Stimulated activated effector memory CD8-positive, alpha-beta T cell treated with anti-CD3 and anti-CD28 coated beads, Interleukin-12 subunit alpha, Interleukin-12 subunit beta, amount 100 ng/mL, for 72 hours (primary cell): Measurements from ENCODE around the gene EFCAB7.

ENCODE experiments used
- ATAC-seq: fragments of 150-1000 bp; cut with Tn5 transposase; 2 replicates; pipeline ENCODE4 v1.10.0; 2021
- DNase-seq, 2 donors: peaks; one replicate each; pipeline ENCODE4 v3.0.0; 2021 to 2022; ENCODE audit warnings: low spot score in 2 of 2
- H3K27ac Mint-ChIP-seq: one replicate; pipeline ENCODE4 v1.8.0; 2022; ENCODE audit warnings: mild to moderate bottlenecking, mixed read lengths
- H3K36me3 Mint-ChIP-seq: one replicate; pipeline ENCODE4 v1.8.0; 2022; ENCODE audit warnings: mild to moderate bottlenecking, mixed read lengths
- H3K4me1 Mint-ChIP-seq: one replicate; pipeline ENCODE4 v1.8.0; 2022; ENCODE audit warnings: mixed read lengths
- H3K4me3 Mint-ChIP-seq: one replicate; pipeline ENCODE4 v1.8.0; 2022; ENCODE audit warnings: mild to moderate bottlenecking, mixed read lengths
- H3K9me3 Mint-ChIP-seq: one replicate; pipeline ENCODE4 v1.8.0; 2022; ENCODE audit warnings: mixed read lengths

Gene EFCAB7

GRCh38 chr1:63522891-63523728 lies at the start of gene EFCAB7, which contains the start of gene ITGB3BP:
TSS of gene EFCAB7 (plus strand) at chr1:63523525. CDS start at chr1:63525573, 2,048 bp downstream.
TSS of gene ITGB3BP (minus strand) at chr1:63523225. CDS start at chr1:63523133, 92 bp downstream.
- Mint-ChIP-seq H3K27ac (peak within 1 kb of the TSS; percentile 95), H3K9me3 (no peaks in the 10 kb centered on the region)
- ATAC-seq: peak; percentile 93

GRCh38 chr1:63475761-63476160 lies 47.6 kb upstream of the EFCAB7 start:
- no peak for DNase-seq
- no peaks in the 10 kb centered on the region for H3K9me3 Mint-ChIP-seq
- ATAC-seq: no peak
- no peaks in the 10 kb centered on the region for H3K4me1 Mint-ChIP-seq
- H3K4me3 Mint-ChIP-seq: no peak overlapping the region
- peaks cover 23% of the 10 kb centered on the region for H3K36me3 Mint-ChIP-seq
- H3K27ac Mint-ChIP-seq: no peak overlapping the region

More at GRCh38 chr1:63522891-63523728, at the start of gene EFCAB7, which contains the start of gene ITGB3BP:
- Mint-ChIP-seq H3K4me3 (peak within 1 kb of the TSS; percentile 82), H3K4me1 (peaks cover 17% of the 10 kb centered on the region), H3K36me3 (peaks cover 27% of the 10 kb centered on the region)
- peak; percentile 75 to 91 for DNase-seq

- Mint-ChIP-seq H3K9me3 (no peaks in the 10 kb centered on the region), H3K27ac (no peak overlapping the region), H3K36me3 (peaks cover 23% of the 10 kb centered on the region)
These were observed 43.3 kb upstream of the EFCAB7 start for GRCh38 chr1:63480057-63480456.

GRCh38 chr1:63486629-63487028 lies 36.7 kb upstream of the EFCAB7 start:
- Mint-ChIP-seq H3K27ac (no peak overlapping the region), H3K4me1 (no peaks in the 10 kb centered on the region), H3K36me3 (no peaks in the 10 kb centered on the region), H3K4me3 (no peak overlapping the region), H3K9me3 (no peaks in the 10 kb centered on the region)
- DNase-seq (no peak), ATAC-seq (no peak)

More at GRCh38 chr1:63480057-63480456, 43.3 kb upstream of the EFCAB7 start:
- Mint-ChIP-seq H3K4me3 (no peak overlapping the region), H3K4me1 (no peaks in the 10 kb centered on the region)
- ATAC-seq (no peak), DNase-seq (no peak)

GRCh38 chr1:63487336-63488065 lies 35.8 kb upstream of the EFCAB7 start:
- no peaks in the 10 kb centered on the region for H3K4me1 Mint-ChIP-seq
- H3K9me3 Mint-ChIP-seq: no peaks in the 10 kb centered on the region
- H3K4me3 Mint-ChIP-seq: no peak overlapping the region
- H3K27ac Mint-ChIP-seq: no peak overlapping the region
- DNase-seq: no peak
- H3K36me3 Mint-ChIP-seq: no peaks in the 10 kb centered on the region
- ATAC-seq: no peak

- no peak overlapping the region for H3K4me3 Mint-ChIP-seq
- H3K36me3 Mint-ChIP-seq: no peaks in the 10 kb centered on the region
- no peak for ATAC-seq
- no peak overlapping the region for H3K27ac Mint-ChIP-seq
- DNase-seq: no peak
- H3K9me3 Mint-ChIP-seq: no peaks in the 10 kb centered on the region
- peaks cover 5% of the 10 kb centered on the region for H3K4me1 Mint-ChIP-seq
These were observed 25.7 kb upstream of the EFCAB7 start for GRCh38 chr1:63497577-63497976.

GRCh38 chr1:63498106-63498505 lies 25.2 kb upstream of the EFCAB7 start:
- no peak for DNase-seq
- H3K9me3 Mint-ChIP-seq: no peaks in the 10 kb centered on the region
- no peak for ATAC-seq
- H3K36me3 Mint-ChIP-seq: no peaks in the 10 kb centered on the region
- H3K4me3 Mint-ChIP-seq: no peak overlapping the region
- peaks cover 5% of the 10 kb centered on the region for H3K4me1 Mint-ChIP-seq
- H3K27ac Mint-ChIP-seq: no peak overlapping the region

- peaks cover 3% of the 10 kb centered on the region for H3K9me3 Mint-ChIP-seq
- no peak for ATAC-seq
- H3K27ac Mint-ChIP-seq: no peak overlapping the region
- peaks cover 5% of the 10 kb centered on the region for H3K4me1 Mint-ChIP-seq
- no peaks in the 10 kb centered on the region for H3K36me3 Mint-ChIP-seq
- no peak for DNase-seq
- H3K4me3 Mint-ChIP-seq: no peak overlapping the region
These were observed 22.1 kb upstream of the EFCAB7 start for GRCh38 chr1:63501256-63501655.

- no peak overlapping the region for H3K4me3 Mint-ChIP-seq
- peaks cover 29% of the 10 kb centered on the region for H3K36me3 Mint-ChIP-seq
- no peaks in the 10 kb centered on the region for H3K4me1 Mint-ChIP-seq
- ATAC-seq: no peak
- no peak overlapping the region for H3K27ac Mint-ChIP-seq
- H3K9me3 Mint-ChIP-seq: peaks cover 3% of the 10 kb centered on the region
- no peak for DNase-seq
These were observed 16.5 kb upstream of the EFCAB7 start for GRCh38 chr1:63506782-63507181.

GRCh38 chr1:63509718-63510117 lies 13.6 kb upstream of the EFCAB7 start:
- no peak for DNase-seq
- Mint-ChIP-seq H3K9me3 (peaks cover 3% of the 10 kb centered on the region), H3K4me1 (no peaks in the 10 kb centered on the region), H3K4me3 (no peak overlapping the region), H3K27ac (no peak overlapping the region), H3K36me3 (peaks cover 29% of the 10 kb centered on the region)
- no peak for ATAC-seq

GRCh38 chr1:63512584-63512983 lies 10.7 kb upstream of the EFCAB7 start:
- H3K9me3 Mint-ChIP-seq: no peaks in the 10 kb centered on the region
- H3K36me3 Mint-ChIP-seq: peaks cover 20% of the 10 kb centered on the region
- H3K4me1 Mint-ChIP-seq: no peaks in the 10 kb centered on the region
- no peak overlapping the region for H3K4me3 Mint-ChIP-seq
- no peak overlapping the region for H3K27ac Mint-ChIP-seq
- DNase-seq: no peak
- no peak for ATAC-seq

- Mint-ChIP-seq H3K27ac (no peak overlapping the region), H3K4me1 (peaks cover 1% of the 10 kb centered on the region), H3K9me3 (no peaks in the 10 kb centered on the region), H3K36me3 (no peaks in the 10 kb centered on the region), H3K4me3 (no peak overlapping the region)
- ATAC-seq (no peak), DNase-seq (no peak)
These were observed 6.7 kb upstream of the EFCAB7 start for GRCh38 chr1:63516629-63517028.

- H3K4me3 Mint-ChIP-seq: peak overlapping the region; percentile 82
- H3K4me1 Mint-ChIP-seq: peaks cover 17% of the 10 kb centered on the region
- H3K27ac Mint-ChIP-seq: peak overlapping the region; percentile 95
- DNase-seq: no peak
- no peaks in the 10 kb centered on the region for H3K9me3 Mint-ChIP-seq
- ATAC-seq: peak; percentile 50
- peaks cover 31% of the 10 kb centered on the region for H3K36me3 Mint-ChIP-seq
These were observed 413 bp downstream of the EFCAB7 start for GRCh38 chr1:63523738-63524137.

- DNase-seq (no peak), ATAC-seq (no peak)
- H3K27ac Mint-ChIP-seq: peak overlapping the region; percentile 95
- H3K4me1 Mint-ChIP-seq: peaks cover 17% of the 10 kb centered on the region
- H3K36me3 Mint-ChIP-seq: peaks cover 31% of the 10 kb centered on the region
- H3K4me3 Mint-ChIP-seq: peak overlapping the region; percentile 82
- no peaks in the 10 kb centered on the region for H3K9me3 Mint-ChIP-seq
These were observed 876 bp downstream of the EFCAB7 start for GRCh38 chr1:63524201-63524600.

GRCh38 chr1:63532727-63533126 lies 9.4 kb downstream of the EFCAB7 start:
- Mint-ChIP-seq H3K27ac (no peak overlapping the region), H3K4me3 (no peak overlapping the region), H3K4me1 (no peaks in the 10 kb centered on the region), H3K9me3 (no peaks in the 10 kb centered on the region), H3K36me3 (peaks cover 31% of the 10 kb centered on the region)
- DNase-seq (no peak), ATAC-seq (no peak)

- no peaks in the 10 kb centered on the region for H3K4me1 Mint-ChIP-seq
- no peaks in the 10 kb centered on the region for H3K9me3 Mint-ChIP-seq
- ATAC-seq: no peak
- H3K4me3 Mint-ChIP-seq: no peak overlapping the region
- no peak for DNase-seq
- H3K27ac Mint-ChIP-seq: no peak overlapping the region
- peaks cover 25% of the 10 kb centered on the region for H3K36me3 Mint-ChIP-seq
These were observed 10.6 kb downstream of the EFCAB7 start for GRCh38 chr1:63533931-63534330.
